NCI-H1105 treated with DMSO at 0.1 percent for 48 hours (cell line): Measurements from ENCODE around the gene AQP2.
A peak's percentile ranks its signal among the peaks of the same experiment; 100 is the strongest.
"Not testable (repeated sequence)": the region's sequence is repeated elsewhere in the genome, so short reads cannot be mapped to it uniquely, and the experiment has no call there.

ENCODE experiments used
- DNase-seq: peaks from one replicate; lab custom pipeline; 2025; lab: John Stamatoyannopoulos, UW

The AQP2 gene

DNA sequence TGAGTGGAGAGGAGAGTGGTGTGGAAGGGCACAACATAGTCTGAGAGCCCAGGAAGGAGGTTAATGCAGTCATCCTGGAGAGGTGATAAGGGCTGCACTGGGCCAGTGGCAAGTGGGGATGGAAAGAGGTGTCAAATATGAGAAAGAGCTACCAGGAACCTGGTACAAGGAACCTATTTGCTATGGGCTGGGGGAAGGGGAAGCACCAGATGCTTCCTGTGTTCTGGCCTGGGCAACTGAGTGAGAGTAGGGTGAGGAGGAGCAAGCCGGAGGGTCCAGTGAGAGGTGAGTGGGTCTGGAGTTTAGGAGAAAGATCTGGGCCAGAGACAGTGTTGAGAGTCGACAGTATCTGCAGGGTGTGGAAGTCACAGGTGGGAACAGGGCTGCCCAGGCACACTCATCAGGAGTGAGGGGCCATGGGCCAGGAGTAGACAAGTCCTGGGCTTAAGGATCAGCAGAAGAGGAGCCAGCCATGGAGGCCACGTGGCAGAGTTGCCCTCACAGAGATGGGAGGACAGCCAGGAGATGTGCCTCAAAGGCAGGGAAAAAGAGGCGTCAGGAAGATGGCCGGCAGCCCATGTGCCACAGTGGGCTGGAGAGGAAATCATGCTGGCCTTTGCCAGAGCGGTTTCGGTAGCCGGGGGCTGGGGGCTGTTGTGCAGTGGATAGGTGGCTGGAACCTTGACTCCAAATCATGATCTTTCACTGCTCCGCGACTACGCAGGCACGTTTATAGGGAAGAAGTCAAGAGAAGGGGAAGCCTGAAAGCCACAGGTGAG lies 19.3 kb downstream of the AQP2 start:
- DNase-seq = no peak

DNA sequence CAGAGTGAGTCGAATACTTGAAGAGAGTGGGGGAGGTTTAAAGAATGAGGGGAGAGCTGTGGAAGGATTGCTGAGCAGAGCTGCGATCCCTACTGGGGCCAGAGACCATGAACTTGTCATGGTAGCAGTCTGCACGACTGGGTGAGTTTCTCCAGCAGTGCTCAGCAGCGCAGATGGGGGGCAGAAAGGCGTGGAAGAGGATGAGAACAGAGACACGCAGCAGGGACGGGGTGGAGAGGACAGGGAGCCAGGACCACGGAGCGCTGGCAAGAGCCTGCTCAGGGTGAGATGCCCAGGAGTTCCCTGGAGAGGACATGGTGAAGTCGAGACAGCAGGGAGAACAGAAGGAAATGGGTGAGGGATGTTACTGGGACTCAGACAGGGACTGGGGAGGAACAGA lies 20.1 kb downstream of the AQP2 start:
- DNase-seq = no peak

DNA sequence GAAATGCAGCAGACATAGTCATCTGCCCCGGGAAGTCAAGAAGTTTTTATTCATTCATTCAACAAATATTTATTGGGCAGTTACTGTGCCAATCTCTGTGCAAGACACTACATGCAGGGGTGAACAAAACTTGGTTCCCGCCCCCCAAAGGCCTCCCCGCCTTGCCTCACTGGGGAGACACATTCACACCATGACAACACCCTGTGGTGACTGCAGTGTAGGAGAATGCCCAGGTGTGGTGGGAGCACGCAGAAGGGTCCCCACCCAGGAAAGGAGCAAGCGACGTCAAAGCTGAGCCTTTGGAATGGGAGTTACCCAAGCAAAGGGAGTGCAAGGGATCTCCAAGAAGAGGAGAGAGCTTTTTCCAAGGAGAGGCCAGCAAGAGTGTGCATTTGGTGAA lies 20.6 kb downstream of the AQP2 start:
- DNase-seq = no peak

DNA sequence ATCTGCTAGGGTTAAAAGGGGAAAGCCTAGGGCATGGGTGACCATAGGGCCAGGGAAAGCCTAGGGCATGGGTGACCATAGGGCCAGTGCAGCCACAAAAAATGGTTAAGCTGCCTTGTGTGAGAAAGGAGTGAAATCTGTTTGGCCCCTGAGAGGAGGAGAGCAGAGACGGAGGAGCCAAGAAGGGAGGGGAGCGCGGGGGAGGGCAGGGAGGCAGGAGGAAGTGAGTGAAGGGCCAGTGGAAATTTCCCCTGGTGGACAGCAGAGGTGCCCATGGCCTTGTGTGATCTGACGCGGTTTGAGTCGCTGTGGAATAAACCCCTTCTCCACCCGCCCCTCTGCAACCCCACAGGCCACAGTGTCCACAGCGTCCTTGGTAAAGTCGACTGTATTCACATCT lies 21.6 kb downstream of the AQP2 start:
- DNase-seq = no peak

DNA sequence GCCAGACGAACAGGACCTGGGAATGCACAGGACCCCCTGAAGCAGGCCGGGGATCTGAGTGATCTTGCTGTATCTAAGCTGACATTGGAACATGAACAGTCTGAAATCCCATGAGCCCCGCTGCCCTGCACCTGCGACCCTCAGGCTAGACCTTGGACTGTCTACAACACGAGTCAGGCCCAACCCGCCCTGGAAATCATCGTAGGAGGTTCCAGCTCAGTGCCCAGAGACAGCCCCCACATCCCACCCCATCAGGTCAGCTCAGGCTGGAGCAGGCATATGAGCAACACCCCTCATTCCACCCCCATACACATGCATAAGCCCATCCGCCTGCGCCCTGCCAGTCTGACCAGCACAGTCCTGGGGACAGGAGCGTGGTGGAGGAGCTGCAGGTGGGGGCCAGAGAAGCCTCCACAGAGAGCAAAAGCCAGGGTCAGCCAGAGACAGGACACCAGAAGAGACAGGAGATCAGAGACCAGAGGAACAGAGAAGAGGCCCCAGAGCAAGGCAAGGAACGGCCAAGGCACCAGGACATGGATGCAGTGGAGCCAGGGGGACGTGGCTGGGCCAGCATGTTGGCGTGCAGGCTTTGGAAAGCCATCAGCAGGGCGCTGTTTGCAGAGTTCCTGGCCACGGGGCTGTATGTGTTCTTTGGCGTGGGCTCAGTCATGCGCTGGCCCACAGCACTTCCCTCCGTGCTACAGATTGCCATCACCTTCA lies 22.3 kb downstream of the AQP2 start, which contains the start of gene AQP6:
AQP6 (plus strand) TSS at position 307 of the 720 bp plus-strand sequence; CDS start at position 534, 227 bp downstream.
- no peak for DNase-seq

DNA sequence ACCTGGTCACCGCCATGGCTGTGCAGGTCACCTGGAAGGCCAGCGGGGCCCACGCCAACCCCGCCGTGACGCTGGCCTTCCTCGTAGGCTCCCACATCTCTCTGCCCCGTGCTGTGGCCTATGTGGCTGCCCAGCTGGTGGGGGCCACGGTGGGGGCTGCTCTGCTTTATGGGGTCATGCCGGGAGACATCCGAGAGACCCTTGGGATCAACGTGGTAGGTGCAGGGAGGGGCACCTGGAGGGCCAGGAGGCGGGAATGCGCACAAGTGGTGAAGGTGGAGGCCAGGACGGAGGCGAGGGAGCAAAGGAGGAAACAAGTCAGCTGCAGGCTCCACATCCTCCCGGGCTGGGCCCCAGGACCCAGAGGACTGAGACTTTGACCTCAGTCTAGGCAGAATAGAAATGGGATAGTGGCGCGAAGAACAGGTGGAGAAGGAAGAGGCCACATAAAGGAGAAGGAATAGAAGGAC lies 22.9 kb downstream of the AQP2 start:
- no peak for DNase-seq

DNA sequence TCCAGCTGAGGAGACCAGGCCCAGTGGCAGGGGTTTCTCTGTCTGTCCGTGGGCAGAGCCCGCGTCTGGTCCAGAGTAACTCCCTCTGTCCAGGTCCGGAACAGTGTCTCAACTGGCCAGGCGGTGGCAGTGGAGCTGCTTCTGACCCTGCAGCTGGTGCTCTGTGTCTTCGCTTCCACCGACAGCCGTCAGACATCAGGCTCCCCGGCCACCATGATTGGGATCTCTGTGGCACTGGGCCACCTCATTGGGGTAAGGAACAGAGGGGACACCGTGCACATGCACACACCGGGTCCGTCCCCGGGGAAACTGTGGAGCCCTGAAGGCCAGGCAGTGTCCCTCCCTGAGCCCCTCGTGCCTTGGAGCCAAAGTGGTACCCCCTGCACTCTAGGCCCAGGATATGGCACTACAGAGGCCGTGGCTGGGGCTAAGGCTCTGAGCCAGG lies 23.7 kb downstream of the AQP2 start:
- DNase-seq = no peak

DNA sequence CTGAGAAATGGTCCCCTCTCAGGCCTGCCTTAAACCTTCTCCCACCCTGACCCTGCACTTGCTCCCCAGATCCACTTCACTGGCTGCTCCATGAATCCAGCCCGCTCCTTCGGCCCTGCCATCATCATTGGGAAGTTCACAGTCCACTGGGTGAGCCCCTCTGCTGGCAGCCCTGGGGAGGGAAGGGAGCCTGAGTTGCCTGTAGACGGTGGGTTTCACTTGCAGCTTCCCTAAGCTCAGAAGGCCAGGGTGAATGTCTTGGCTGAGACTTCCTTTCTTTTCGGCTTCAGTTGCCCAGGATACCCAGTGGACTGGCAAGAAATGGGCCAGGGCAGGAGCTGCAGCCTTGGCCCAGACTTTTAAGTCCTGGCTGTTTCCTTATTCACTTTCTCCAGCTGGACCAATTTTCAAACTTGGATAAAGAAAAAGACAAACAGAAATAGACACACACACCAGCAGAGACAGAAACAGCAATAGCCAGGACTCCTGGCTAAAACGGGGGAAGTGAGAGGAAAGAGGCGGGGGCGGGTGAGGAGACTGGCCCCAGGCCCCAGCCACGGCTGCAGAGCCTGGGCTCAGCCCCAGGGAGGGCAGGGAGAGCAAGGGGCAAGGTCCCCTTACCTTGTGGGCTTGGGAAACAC lies 24.3 kb downstream of the AQP2 start:
- DNase-seq = no peak

DNA sequence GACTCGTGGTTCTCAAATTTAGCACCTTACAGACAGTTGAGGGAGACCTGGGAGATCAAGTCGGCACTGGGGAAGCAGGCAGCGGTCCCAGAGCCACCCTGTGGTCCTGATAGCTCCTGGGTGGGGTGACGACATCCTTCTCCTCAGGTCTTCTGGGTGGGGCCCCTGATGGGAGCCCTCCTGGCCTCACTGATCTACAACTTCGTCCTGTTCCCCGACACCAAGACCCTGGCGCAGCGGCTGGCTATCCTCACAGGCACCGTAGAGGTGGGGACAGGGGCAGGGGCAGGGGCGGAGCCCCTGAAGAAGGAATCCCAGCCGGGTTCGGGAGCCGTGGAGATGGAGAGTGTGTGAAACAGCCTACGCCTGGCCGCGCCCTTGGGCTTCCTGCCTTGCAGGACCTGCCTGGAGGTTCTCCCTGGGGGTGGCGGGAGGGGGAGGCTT lies 24.8 kb downstream of the AQP2 start:
- DNase-seq = no peak

DNA sequence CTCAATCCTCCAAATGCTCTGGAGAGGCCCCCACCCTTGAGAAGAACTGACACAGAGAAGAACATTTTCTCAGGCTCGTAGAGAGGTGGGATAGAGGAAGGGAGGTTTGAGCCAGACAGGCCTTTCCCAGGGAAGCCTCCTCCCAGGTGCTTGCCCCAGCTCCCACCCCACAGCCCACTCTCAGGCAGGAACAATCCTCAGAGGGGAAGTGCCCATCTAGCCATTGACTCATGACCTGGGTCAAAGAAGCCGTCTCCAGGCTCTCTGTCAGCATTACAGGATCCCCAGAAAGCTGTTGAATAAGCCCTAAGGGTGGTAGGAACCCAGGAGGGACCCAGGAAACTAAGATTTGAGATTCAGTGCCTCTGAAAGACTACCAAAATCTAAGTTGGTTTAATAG lies 26.0 kb downstream of the AQP2 start:
- no peak for DNase-seq

DNA sequence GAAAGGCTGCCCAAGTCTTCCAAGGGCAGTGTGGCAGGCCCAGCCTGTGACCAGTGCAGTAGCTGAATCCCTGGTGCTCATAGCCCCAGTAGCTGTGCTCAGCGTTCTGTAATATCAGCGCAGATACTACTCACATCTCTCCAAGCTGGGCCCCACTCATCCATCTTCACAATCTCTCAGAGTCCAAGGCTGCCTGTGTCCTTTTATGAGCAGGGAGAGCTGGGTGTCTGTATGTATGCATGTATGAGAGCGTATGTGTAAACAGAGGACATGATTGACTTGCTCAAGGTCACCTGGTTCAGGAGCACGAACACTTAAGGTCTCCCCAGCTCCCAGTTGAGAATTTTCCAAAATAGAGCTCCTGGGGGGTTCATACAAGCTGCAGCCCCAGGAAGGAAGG lies 27.6 kb downstream of the AQP2 start:
- no peak for DNase-seq

DNA sequence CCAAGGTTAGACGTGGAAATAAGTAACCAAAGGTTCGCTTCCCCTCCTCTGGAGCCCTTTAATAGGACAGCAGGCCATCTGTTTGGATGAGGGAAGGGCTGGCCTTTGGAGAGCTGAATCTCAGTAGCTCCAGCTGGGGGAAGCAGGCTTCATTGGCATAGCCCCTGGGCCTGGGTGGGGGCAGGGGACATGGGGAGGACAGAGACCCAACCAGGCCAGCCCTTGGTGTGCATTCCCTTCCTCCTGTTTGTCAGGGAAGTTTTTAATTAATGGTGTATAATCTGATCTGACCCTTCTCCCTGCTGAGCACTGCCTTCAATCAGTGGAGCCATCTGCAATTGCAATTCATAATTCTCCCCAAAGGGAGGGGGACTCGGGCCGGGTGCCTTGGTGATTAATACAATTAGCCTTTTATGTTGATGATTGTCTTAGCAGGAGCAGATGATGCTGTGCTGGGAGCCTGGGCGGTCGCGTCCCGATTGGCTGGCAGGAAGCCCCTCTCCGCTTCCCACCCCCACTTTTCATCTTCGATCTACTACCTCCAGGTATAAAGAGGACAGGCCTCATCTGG lies 28.6 kb downstream of the AQP2 start:
- no peak for DNase-seq

DNA sequence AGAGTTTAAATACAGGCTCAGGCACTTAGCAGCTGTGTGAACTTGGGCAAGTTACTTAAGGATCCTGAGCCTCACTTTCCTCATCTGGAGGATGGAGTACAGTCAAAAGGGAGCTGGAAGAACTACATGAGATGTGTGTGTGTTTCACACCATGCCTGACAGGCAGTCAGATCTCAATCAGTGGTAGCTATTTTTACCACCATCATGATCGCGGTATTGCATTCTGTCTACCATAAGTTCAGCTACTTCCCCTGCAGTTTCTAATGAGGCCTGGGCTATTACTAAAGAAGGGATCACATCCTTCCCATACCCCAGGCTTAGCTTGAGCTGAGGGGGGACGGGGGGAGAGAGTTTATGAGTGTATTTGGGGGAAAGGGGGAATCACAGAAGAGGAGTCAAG lies 29.3 kb downstream of the AQP2 start:
- no peak for DNase-seq

DNA sequence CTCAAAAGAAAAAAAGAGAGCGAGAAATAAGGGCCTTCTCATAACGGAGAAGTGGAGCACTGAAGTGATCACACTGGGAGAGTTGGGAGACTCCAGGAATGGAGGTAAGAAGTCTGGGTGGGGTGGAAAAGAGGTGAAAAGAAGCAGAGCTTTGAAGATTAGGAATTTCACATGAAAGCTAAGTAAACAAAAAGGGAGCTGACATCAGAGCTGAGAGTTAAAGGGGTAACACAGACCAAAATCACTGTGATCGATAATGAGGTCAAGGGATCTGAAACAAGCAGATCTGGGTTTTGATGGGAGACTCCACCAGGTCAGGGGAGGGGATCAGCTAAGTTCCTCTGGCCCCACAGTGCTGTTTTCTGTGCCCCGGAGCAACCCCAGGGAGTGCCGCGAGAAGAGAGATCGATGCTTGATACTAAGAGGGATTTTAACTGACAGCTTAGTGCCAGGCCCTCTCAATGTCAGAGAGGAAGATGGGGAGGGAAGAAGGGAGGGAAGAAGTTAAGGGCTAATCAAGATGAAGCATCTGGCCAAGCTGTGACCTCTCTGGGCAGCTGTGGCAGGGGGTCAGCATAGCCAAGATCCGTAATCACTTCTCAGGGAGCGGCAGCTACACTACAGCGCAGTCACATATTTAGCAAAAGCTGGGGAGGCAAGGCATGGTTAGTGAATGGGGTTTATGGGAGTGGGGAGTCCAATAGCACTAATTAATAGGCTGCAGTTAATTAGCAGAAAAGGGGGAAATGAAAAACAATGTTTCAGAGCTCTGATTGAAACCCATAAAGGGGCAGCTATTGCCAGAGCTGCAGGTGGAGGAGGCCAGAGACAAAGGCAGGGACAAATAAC lies 30.2 kb downstream of the AQP2 start:
- DNase-seq = no peak

DNA sequence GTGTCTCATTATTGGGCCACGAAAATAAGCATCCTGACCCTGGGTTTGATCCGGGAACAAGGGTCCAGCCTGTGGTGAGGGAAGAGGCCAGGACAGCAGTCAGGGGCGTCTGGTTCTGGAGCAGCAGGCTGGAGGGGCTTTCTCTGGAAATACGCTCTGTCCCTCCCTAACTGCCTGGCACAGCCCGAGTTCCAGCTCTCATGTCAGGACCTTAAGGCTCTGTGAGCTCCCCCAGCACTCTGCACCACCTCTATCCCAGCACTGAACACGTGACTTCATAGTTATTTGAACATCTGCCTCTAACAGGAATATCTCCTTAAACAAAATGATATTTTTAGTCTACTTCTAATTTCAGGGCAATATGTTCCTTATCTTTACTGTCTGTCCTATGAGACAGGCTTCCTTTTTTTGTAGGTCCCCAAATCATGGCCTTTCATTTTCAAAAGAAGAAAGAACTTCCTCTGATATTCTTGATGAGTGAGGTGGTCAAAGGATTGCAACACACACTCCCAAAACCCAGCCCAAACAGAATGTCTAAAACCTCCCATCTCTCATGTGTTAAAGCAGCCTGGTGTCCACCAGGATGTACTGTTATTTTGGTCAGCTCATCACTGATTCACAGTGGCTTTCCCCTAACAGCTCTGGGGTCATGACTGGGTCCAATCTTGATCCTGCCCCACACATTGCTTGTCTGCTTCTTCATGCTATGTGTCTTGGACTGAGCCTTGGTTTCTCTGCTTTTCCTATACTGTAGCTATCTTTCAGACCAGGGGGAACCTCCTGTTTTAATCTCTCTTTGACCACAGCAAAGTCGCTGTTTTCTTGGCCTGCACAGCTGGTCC lies 31.9 kb downstream of the AQP2 start:
- DNase-seq = no peak

DNA sequence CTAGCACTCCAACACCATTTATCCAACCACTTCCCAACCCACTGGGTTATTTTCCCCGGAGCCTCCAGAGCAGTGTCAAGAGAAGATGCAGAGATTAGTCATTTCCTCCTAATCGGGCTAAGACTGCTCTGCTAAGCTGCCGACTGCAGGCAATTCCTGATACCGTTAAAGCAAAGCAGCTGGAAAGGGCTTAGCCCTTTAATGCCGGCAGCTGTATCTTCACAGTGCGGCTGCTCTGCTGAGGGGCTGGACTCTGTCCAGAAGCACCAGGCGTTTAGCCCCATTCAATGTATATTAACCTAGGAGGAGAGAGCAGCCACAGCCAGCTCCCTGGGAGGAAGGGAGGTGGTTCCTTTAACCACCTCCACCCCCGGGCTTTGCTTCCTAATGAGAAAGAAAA lies 33.4 kb downstream of the AQP2 start:
- DNase-seq = peak; percentile 54

DNA sequence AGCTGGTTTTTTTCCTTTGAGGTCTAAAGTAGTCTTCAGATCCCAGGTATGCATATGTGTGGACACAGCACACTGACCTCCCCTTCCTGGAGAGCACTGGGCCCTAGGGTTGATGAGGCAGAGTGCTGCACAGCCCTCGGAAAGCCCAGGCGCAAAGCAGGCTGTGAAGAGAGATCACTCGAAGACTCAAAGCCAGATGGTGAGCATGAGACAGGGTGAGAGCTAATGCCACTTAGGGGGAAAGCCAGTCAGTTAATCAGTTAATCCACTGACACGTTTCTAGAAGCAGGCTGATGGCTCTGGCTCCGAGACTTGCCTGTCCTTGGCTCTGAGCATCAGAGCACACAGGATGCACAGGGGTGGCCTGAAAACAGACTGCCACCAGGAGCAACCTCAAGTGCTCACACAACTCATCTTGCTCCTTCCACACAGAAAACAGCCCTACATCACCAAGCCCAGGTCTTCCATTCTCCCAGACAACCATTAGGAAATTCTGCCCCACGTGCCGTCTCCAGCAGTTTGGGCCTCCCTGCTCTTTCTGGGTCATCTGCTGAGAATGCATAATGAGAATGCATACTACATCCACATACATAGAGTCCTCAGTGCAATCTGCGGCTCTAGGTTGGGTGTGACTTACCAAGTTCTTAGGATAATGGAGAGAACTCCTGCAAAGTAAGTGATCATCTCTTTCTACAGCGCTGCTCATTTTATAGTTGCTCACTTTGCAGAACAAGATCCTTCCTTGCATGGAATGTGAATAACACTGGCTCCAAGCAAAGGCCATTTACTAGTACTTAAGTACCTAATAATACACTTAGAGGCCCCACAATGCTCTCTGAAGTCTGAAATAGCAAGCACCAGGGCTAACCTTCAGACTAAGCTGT lies 34.2 kb downstream of the AQP2 start:
- no peak for DNase-seq

DNA sequence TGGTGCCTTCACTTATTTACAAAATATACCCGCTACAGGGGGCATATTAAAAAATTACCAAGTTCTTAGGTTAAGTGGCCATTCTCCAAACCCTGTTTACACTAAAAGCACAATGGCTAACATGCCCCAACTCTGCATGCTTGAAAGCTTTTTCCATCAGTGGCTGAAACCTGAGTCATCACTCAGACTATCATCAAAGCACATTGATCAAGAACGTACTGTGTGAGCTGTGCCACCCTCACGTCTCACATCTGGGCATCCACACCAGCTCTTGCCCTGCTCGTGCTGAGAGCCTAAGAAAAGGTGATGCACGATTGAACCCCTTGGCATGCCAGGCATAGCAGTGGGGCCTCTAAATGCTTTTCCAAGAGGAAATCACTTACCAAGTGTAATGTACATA lies 35.4 kb downstream of the AQP2 start:
- DNase-seq = no peak

DNA sequence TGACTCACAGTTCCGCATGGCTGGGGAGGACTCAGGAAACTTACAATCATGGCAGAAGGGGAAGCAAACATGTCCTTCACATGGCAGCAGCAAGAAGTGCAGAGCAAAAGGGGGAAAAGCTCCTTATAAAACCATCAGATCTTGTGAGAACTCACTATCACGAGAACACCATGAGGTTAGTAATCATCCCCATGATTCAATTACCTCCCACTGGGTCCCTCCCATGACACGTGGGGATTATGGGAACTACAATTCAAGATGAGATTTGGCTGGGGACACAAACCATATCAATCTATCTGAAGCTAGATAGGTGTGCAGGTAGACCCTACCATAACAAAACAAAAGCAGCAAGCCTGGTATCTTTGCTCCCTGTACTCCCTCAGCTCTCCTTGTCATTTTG lies 35.9 kb downstream of the AQP2 start:
- DNase-seq = not testable (repeated sequence)
